GM06990 (cell line): ENCODE measurements around the gene SIRPA.

Experiments used
- DNase-seq: peaks from one replicate; pipeline ENCODE4 v3.0.0-alpha.2; 2011; ENCODE audit not compliant: insufficient read length; ENCODE audit errors: extremely low read depth
- H3K27me3 ChIP-seq: replicated peaks from 2 replicates; pipeline ENCODE4 v1.6.0; 2011; ENCODE audit warnings: low read length; ENCODE audit not compliant: control insufficient read depth, insufficient read depth
- H3K36me3 ChIP-seq: 2 replicates; pipeline ENCODE4 v1.5.1; 2011; ENCODE audit warnings: low read length; ENCODE audit not compliant: control insufficient read depth, insufficient read depth
- H3K4me3 ChIP-seq: replicated peaks from 2 replicates; pipeline ENCODE4 v1.5.1; 2011; ENCODE audit warnings: low read depth, mild to moderate bottlenecking, control low read depth, low read length
- TF ChIP-seq, protein P1 (sequence below): IDR thresholded peaks from 2 replicates; pipeline ENCODE4 v1.5.1; 2011; ENCODE audit warnings: low read length, control low read depth, mild to moderate bottlenecking, inconsistent platforms; ENCODE audit not compliant: insufficient read depth, poor library complexity, severe bottlenecking

The SIRPA gene

DNA sequence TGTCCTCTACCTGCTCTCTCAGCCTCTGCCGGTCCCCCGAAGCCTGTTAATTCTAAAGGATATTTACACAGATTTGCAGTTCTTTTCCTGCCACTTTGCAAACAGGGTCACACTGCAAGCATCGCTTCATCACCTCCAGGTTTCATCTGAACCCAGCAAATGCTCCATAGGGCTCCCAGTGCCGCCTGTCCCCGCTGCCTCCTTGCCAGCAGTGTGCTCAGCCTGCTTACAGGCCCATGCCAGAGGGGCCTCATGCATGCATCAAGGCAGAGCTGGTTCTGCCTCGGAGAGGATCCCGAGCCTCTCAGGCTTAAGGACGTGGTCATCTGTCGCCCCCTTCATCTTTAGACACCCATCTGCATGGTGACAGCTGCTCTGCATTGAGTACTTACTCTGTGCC is 10.5 kb downstream of the SIRPA start:
- Histone ChIP-seq H3K36me3 (no peaks in the 10 kb centered on the region), H3K4me3 (no peak overlapping the region), H3K27me3 (no peaks in the 10 kb centered on the region)
- DNase-seq = no peak
- TF ChIP-seq, protein P1, sequence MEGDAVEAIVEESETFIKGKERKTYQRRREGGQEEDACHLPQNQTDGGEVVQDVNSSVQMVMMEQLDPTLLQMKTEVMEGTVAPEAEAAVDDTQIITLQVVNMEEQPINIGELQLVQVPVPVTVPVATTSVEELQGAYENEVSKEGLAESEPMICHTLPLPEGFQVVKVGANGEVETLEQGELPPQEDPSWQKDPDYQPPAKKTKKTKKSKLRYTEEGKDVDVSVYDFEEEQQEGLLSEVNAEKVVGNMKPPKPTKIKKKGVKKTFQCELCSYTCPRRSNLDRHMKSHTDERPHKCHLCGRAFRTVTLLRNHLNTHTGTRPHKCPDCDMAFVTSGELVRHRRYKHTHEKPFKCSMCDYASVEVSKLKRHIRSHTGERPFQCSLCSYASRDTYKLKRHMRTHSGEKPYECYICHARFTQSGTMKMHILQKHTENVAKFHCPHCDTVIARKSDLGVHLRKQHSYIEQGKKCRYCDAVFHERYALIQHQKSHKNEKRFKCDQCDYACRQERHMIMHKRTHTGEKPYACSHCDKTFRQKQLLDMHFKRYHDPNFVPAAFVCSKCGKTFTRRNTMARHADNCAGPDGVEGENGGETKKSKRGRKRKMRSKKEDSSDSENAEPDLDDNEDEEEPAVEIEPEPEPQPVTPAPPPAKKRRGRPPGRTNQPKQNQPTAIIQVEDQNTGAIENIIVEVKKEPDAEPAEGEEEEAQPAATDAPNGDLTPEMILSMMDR = no peak

- Histone ChIP-seq H3K4me3 (no peak overlapping the region), H3K27me3 (no peaks in the 10 kb centered on the region), H3K36me3 (no peaks in the 10 kb centered on the region)
- TF ChIP-seq, protein P1 = no peak
- no peak for DNase-seq
Observed at GRCh38 chr20:1906361-1907051, 11.3 kb downstream of the SIRPA start.

- no peaks in the 10 kb centered on the region for H3K36me3 ChIP-seq
- H3K4me3 ChIP-seq = no peak overlapping the region
- TF ChIP-seq, protein P1 = no peak
- H3K27me3 ChIP-seq = no peaks in the 10 kb centered on the region
- no peak for DNase-seq
Observed at GRCh38 chr20:1907586-1907985, 12.4 kb downstream of the SIRPA start.

GRCh38 chr20:1908191-1908590 is 13.0 kb downstream of the SIRPA start:
- Histone ChIP-seq H3K27me3 (no peaks in the 10 kb centered on the region), H3K36me3 (no peaks in the 10 kb centered on the region), H3K4me3 (no peak overlapping the region)
- TF ChIP-seq, protein P1 = no peak
- no peak for DNase-seq

- H3K36me3 ChIP-seq = no peaks in the 10 kb centered on the region
- TF ChIP-seq, protein P1 = no peak
- DNase-seq = no peak
- no peaks in the 10 kb centered on the region for H3K27me3 ChIP-seq
- no peak overlapping the region for H3K4me3 ChIP-seq
Observed at GRCh38 chr20:1909097-1909496, 13.9 kb downstream of the SIRPA start.

GRCh38 chr20:1911536-1911935 is 16.3 kb downstream of the SIRPA start:
- H3K4me3 ChIP-seq = no peak overlapping the region
- H3K36me3 ChIP-seq = no peaks in the 10 kb centered on the region
- no peak for DNase-seq
- H3K27me3 ChIP-seq = no peaks in the 10 kb centered on the region
- TF ChIP-seq, protein P1 = no peak
